Tibial nerve (tissue), 3 donors: ENCODE results near the gene ERICH3.

Experiments used
- POLR2A ChIP-seq, 2 donors: fragments of 450-650 bp; IDR thresholded peaks; one replicate each; pipeline ENCODE4 v1.6.1; 2017; ENCODE audit warnings: antibody characterized with exemption in 2 of 2, mild to moderate bottlenecking in 2 of 2, moderate library complexity in 2 of 2
- TF ChIP-seq, protein P1 (sequence below), 5 experiments: fragments of 200-600 bp in 3 of 5; fragments of 450-650 bp in 2 of 5; sonication (generic) in 3 of 5; IDR thresholded peaks; one replicate each; pipeline ENCODE4 v1.5.1; 2016 to 2019; ENCODE audit warnings: antibody characterized with exemption in 5 of 5, mild to moderate bottlenecking in 3 of 5, moderate library complexity in 2 of 5

DNA sequence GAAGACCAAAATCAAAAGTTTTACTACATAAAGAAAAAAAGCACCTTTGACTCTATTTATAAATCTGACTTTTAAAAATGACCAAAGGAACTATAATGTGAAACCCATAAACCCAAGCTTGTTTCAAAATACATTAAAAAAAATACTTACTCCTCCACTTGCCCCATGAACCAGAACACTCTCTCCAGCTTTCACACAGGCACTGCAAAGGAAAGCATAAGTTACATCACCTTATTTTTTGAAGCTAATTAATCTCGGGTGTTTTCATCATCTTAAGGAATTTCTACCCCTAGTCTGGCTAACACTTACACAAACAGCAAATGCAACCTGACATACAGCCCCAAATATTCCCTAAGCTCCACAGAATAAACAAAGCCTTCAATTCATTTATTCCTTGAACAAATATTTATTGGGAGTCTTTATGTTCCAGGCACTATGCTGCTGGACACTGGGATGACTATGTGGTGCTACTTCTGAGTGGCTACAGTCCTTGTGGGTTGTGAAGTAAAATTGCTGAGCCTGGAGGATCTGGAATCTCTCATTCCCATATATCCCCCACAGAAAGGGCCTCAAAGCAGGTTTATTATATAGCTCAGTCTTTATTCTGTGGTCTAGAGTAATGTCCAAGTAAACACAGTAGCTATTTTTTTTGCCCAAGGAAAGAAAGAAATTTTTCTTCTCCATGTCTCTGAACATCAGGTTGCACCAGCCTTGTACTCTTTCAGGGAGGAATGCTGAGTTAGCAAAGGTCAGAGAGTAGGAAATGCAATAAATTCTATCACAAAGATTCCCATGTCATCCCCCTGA lies 41.0 kb upstream of the ERICH3 start:
- TF ChIP-seq, protein P1, sequence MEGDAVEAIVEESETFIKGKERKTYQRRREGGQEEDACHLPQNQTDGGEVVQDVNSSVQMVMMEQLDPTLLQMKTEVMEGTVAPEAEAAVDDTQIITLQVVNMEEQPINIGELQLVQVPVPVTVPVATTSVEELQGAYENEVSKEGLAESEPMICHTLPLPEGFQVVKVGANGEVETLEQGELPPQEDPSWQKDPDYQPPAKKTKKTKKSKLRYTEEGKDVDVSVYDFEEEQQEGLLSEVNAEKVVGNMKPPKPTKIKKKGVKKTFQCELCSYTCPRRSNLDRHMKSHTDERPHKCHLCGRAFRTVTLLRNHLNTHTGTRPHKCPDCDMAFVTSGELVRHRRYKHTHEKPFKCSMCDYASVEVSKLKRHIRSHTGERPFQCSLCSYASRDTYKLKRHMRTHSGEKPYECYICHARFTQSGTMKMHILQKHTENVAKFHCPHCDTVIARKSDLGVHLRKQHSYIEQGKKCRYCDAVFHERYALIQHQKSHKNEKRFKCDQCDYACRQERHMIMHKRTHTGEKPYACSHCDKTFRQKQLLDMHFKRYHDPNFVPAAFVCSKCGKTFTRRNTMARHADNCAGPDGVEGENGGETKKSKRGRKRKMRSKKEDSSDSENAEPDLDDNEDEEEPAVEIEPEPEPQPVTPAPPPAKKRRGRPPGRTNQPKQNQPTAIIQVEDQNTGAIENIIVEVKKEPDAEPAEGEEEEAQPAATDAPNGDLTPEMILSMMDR (IDR thresholded peaks at IDR 0.05): no peak
- no peak for TF ChIP-seq POLR2A (IDR thresholded peaks at IDR 0.05)
